Mammary epithelial cell (primary cell): ENCODE data around the gene NUDT2.

ENCODE experiments used
- CTCF ChIP-seq, 2 donors: IDR thresholded peaks in 1 of 2; conservative IDR thresholded peaks in 1 of 2; 2 replicates each; pipeline ENCODE4 v1.5.1; 2011 to 2012; ENCODE audit warnings: inconsistent platforms in 2 of 2, low read length in 2 of 2, mild to moderate bottlenecking in 2 of 2, control low read depth in 1 of 2, low read depth in 1 of 2; ENCODE audit not compliant: insufficient read depth in 1 of 2; ENCODE audit errors: extremely low read depth in 1 of 2
- EZH2 ChIP-seq: IDR thresholded peaks from 2 replicates; pipeline ENCODE4 v1.6.1; 2012; ENCODE audit warnings: low read length, inconsistent platforms, borderline replicate concordance

- TF ChIP-seq CTCF (conservative IDR thresholded peaks at IDR 0.05 in 1 of 2, IDR thresholded peaks at IDR 0.05 in 1 of 2; ENCODE audit: extremely low read depth in 1 of 2, insufficient read depth in 1 of 2, low read depth in 1 of 2, low read length in 2 of 2) (no peak), EZH2 (no peak)
These were observed 41.1 kb downstream of the NUDT2 start for GRCh38 chr9:34370335-34370969.
